Measurements from ENCODE around the gene BACE1-AS. TPM values are rescaled to one million over a fixed set of nuclear protein-coding genes. Genes with fewer than 3 reads are reported as not detected.
"Not testable (repeated sequence)": the region's sequence is repeated elsewhere in the genome, so short reads cannot be mapped to it uniquely, and the experiment has no call there.

BACE1-AS gene
- polyA plus RNA-seq, 4 donors, result 1.6 to 12.5 (median 5.7) TPM

- peak; percentile 69 to 91 for DNase-seq
- Histone ChIP-seq H3K4me1 (ENCODE audit: control insufficient read depth in 3 of 3, insufficient read depth in 2 of 3, low read depth in 1 of 3, low read length in 2 of 3) (peaks cover 0 to 11% (median 6%) of the 10 kb centered on the region in 3 donors), H3K27ac (ENCODE audit: low read depth in 1 of 3, low read length in 2 of 3) (peak within 1 kb of the TSS in 2 of 3 donors; percentile 31 to 70), H3K4me3 (ENCODE audit: low read depth in 1 of 3, low read length in 3 of 3) (peak within 1 kb of the TSS; percentile 59 to 83 (median 81)), H3K27me3 (ENCODE audit: control insufficient read depth in 3 of 3, insufficient read depth in 3 of 3, low read length in 3 of 3) (no peaks in the 10 kb centered on the region), H3K36me3 (ENCODE audit: control insufficient read depth in 3 of 3, insufficient read depth in 2 of 3, low read depth in 1 of 3, low read length in 3 of 3) (no peaks in the 10 kb centered on the region), H3K9me3 (ENCODE audit: control insufficient read depth in 2 of 2, insufficient read depth in 1 of 2, low read depth in 1 of 2, low read length in 1 of 2) (no peaks in the 10 kb centered on the region)
- FAIRE-seq, result no peak
- 1 to 8% (median 7%) methylated on average over 29 of the region's 29 CpGs for WGBS, 3 donors
These were observed 25.2 kb downstream of the BACE1-AS start, which contains the start of gene BACE1 for GRCh38 chr11:117316197-117316961. Gene BACE1 (minus strand): TSS chr11:117316256. CDS start chr11:117315795, 461 bp downstream.

- DNase-seq (no peak), FAIRE-seq (no peak)
- Histone ChIP-seq H3K27me3 (ENCODE audit: control insufficient read depth in 3 of 3, insufficient read depth in 3 of 3, low read length in 3 of 3) (no peaks in the 10 kb centered on the region), H3K27ac (ENCODE audit: low read depth in 1 of 3, low read length in 2 of 3) (no peak overlapping the region), H3K4me1 (ENCODE audit: control insufficient read depth in 3 of 3, insufficient read depth in 2 of 3, low read depth in 1 of 3, low read length in 2 of 3) (peaks cover 0 to 6% (median 4%) of the 10 kb centered on the region in 3 donors), H3K36me3 (ENCODE audit: control insufficient read depth in 3 of 3, insufficient read depth in 2 of 3, low read depth in 1 of 3, low read length in 3 of 3) (no peaks in the 10 kb centered on the region), H3K9me3 (ENCODE audit: control insufficient read depth in 2 of 2, insufficient read depth in 1 of 2, low read depth in 1 of 2, low read length in 1 of 2) (no peaks in the 10 kb centered on the region), H3K4me3 (ENCODE audit: low read depth in 1 of 3, low read length in 3 of 3) (no peak overlapping the region)
- 75 to 90% (median 87%) methylated on average over 7 of the region's 7 CpGs for WGBS, 3 donors
These were observed 27.6 kb downstream of the BACE1-AS start for GRCh38 chr11:117318738-117319137.

- Histone ChIP-seq H3K9me3 (ENCODE audit: control insufficient read depth in 2 of 2, insufficient read depth in 1 of 2, low read depth in 1 of 2, low read length in 1 of 2) (no peaks in the 10 kb centered on the region), H3K27ac (ENCODE audit: low read depth in 1 of 3, low read length in 2 of 3) (no peak overlapping the region), H3K4me3 (ENCODE audit: low read depth in 1 of 3, low read length in 3 of 3) (no peak overlapping the region), H3K27me3 (ENCODE audit: control insufficient read depth in 3 of 3, insufficient read depth in 3 of 3, low read length in 3 of 3) (no peaks in the 10 kb centered on the region), H3K36me3 (ENCODE audit: control insufficient read depth in 3 of 3, insufficient read depth in 2 of 3, low read depth in 1 of 3, low read length in 3 of 3) (no peaks in the 10 kb centered on the region), H3K4me1 (ENCODE audit: control insufficient read depth in 3 of 3, insufficient read depth in 2 of 3, low read depth in 1 of 3, low read length in 2 of 3) (peaks cover 0 to 6% (median 4%) of the 10 kb centered on the region in 3 donors)
- WGBS, 3 donors, result 70 to 81% (median 81%) methylated on average over 5 of the region's 5 CpGs
- no peak for FAIRE-seq
- DNase-seq, result no peak
These were observed 28.2 kb downstream of the BACE1-AS start for GRCh38 chr11:117319214-117319840.

- H3K27ac ChIP-seq (ENCODE audit: low read depth in 1 of 3, low read length in 2 of 3); H3K9me3 ChIP-seq (ENCODE audit: control insufficient read depth in 2 of 2, insufficient read depth in 1 of 2, low read depth in 1 of 2, low read length in 1 of 2); DNase-seq; H3K27me3 ChIP-seq (ENCODE audit: control insufficient read depth in 3 of 3, insufficient read depth in 3 of 3, low read length in 3 of 3); FAIRE-seq; H3K4me1 ChIP-seq (ENCODE audit: control insufficient read depth in 3 of 3, insufficient read depth in 2 of 3, low read depth in 1 of 3, low read length in 2 of 3); H3K36me3 ChIP-seq (ENCODE audit: control insufficient read depth in 3 of 3, insufficient read depth in 2 of 3, low read depth in 1 of 3, low read length in 3 of 3): not testable (repeated sequence)
- peak overlapping the region in 1 of 3 donors; percentile 87 for H3K4me3 ChIP-seq (ENCODE audit: low read depth in 1 of 3, low read length in 3 of 3)
- 3 to 6% (median 4%) methylated on average over 5 of the region's 5 CpGs for WGBS, 3 donors
These were observed 36.1 kb downstream of the BACE1-AS start for GRCh38 chr11:117327255-117327566.

- FAIRE-seq (no peak), DNase-seq (peak; percentile 97 to 98)
- 0 to 1% (median 0%) methylated on average over 49 to 64 of the region's 64 CpGs for WGBS, 3 donors
These were observed 36.6 kb downstream of the BACE1-AS start, which contains the start of gene CEP164 for GRCh38 chr11:117327567-117328374. Gene CEP164 (plus strand): TSS chr11:117327854. CDS start chr11:117338587, 10,733 bp downstream.

GRCh38 chr11:117328375-117329010 is 37.3 kb downstream of the BACE1-AS start:
- H3K27ac ChIP-seq (ENCODE audit: low read depth in 1 of 3, low read length in 2 of 3), result peak overlapping the region; percentile 24 to 87 (median 87)
- WGBS, 3 donors, result 3 to 7% (median 7%) methylated on average over 15 of the region's 15 CpGs
- DNase-seq (peak in 1 of 2 donors; percentile 34), FAIRE-seq (no peak)
- H3K4me1 ChIP-seq (ENCODE audit: control insufficient read depth in 3 of 3, insufficient read depth in 2 of 3, low read depth in 1 of 3, low read length in 2 of 3), result peaks cover 0 to 8% (median 0%) of the 10 kb centered on the region in 3 donors
- peak overlapping the region; percentile 59 to 87 (median 75) for H3K4me3 ChIP-seq (ENCODE audit: low read depth in 1 of 3, low read length in 3 of 3)
- H3K27me3 ChIP-seq (ENCODE audit: control insufficient read depth in 3 of 3, insufficient read depth in 3 of 3, low read length in 3 of 3), result no peaks in the 10 kb centered on the region
- H3K9me3 ChIP-seq (ENCODE audit: control insufficient read depth in 2 of 2, insufficient read depth in 1 of 2, low read depth in 1 of 2, low read length in 1 of 2), result no peaks in the 10 kb centered on the region
- H3K36me3 ChIP-seq (ENCODE audit: control insufficient read depth in 3 of 3, insufficient read depth in 2 of 3, low read depth in 1 of 3, low read length in 3 of 3), result no peaks in the 10 kb centered on the region

More at GRCh38 chr11:117327567-117328374, 36.6 kb downstream of the BACE1-AS start, which contains the start of gene CEP164:
- Histone ChIP-seq H3K4me1 (ENCODE audit: control insufficient read depth in 3 of 3, insufficient read depth in 2 of 3, low read depth in 1 of 3, low read length in 2 of 3) (peaks cover 0 to 8% (median 0%) of the 10 kb centered on the region in 3 donors), H3K27me3 (ENCODE audit: control insufficient read depth in 3 of 3, insufficient read depth in 3 of 3, low read length in 3 of 3) (no peaks in the 10 kb centered on the region), H3K9me3 (ENCODE audit: control insufficient read depth in 2 of 2, insufficient read depth in 1 of 2, low read depth in 1 of 2, low read length in 1 of 2) (no peaks in the 10 kb centered on the region), H3K27ac (ENCODE audit: low read depth in 1 of 3, low read length in 2 of 3) (peak within 1 kb of the TSS; percentile 24 to 87 (median 87)), H3K36me3 (ENCODE audit: control insufficient read depth in 3 of 3, insufficient read depth in 2 of 3, low read depth in 1 of 3, low read length in 3 of 3) (no peaks in the 10 kb centered on the region), H3K4me3 (ENCODE audit: low read depth in 1 of 3, low read length in 3 of 3) (peak within 1 kb of the TSS; percentile 59 to 87 (median 75))

- 53 to 73% (median 69%) methylated on average over 2 of the region's 2 CpGs for WGBS, 3 donors
These were observed 41.7 kb downstream of the BACE1-AS start for GRCh38 chr11:117332843-117333242.

More at GRCh38 chr11:117332843-117333242, 41.7 kb downstream of the BACE1-AS start:
- Histone ChIP-seq H3K4me3 (ENCODE audit: low read depth in 1 of 3, low read length in 3 of 3) (no peak overlapping the region), H3K9me3 (ENCODE audit: control insufficient read depth in 2 of 2, insufficient read depth in 1 of 2, low read depth in 1 of 2, low read length in 1 of 2) (no peaks in the 10 kb centered on the region), H3K36me3 (ENCODE audit: control insufficient read depth in 3 of 3, insufficient read depth in 2 of 3, low read depth in 1 of 3, low read length in 3 of 3) (peaks cover 0 to 19% (median 0%) of the 10 kb centered on the region in 3 donors), H3K27me3 (ENCODE audit: control insufficient read depth in 3 of 3, insufficient read depth in 3 of 3, low read length in 3 of 3) (no peaks in the 10 kb centered on the region), H3K27ac (ENCODE audit: low read depth in 1 of 3, low read length in 2 of 3) (no peak overlapping the region), H3K4me1 (ENCODE audit: control insufficient read depth in 3 of 3, insufficient read depth in 2 of 3, low read depth in 1 of 3, low read length in 2 of 3) (peaks cover 0 to 8% (median 0%) of the 10 kb centered on the region in 3 donors)
- DNase-seq (no peak), FAIRE-seq (no peak)

Measured in small intestine (tissue), 7 donors.